GM18870 (cell line): ENCODE data around the gene PHKB.
"Not testable (repeated sequence)": the region's sequence is repeated elsewhere in the genome, so short reads cannot be mapped to it uniquely, and the experiment has no call there.

Experiments used
- ATAC-seq: cut with Tn5 transposase; IDR thresholded peaks from one replicate; pipeline ENCODE4 v1.9.1; 2021; ENCODE audit warnings: moderate library complexity; ENCODE audit not compliant: unreplicated experiment

Gene PHKB

GRCh38 chr16:47554587-47554986, 93.5 kb downstream of the PHKB start:
- ATAC-seq: not testable (repeated sequence)

- no peak for ATAC-seq
Measured at GRCh38 chr16:47561286-47561685, 100.2 kb downstream of the PHKB start.

- no peak for ATAC-seq
Measured at GRCh38 chr16:47562366-47562765, 101.2 kb downstream of the PHKB start.

GRCh38 chr16:47565454-47565853, 104.3 kb downstream of the PHKB start:
- no peak for ATAC-seq

GRCh38 chr16:47567321-47567720, 106.2 kb downstream of the PHKB start:
- ATAC-seq: no peak

- no peak for ATAC-seq
Measured at GRCh38 chr16:47568351-47568750, 107.2 kb downstream of the PHKB start.

- no peak for ATAC-seq
Measured at GRCh38 chr16:47571049-47571448, 109.9 kb downstream of the PHKB start.

- no peak for ATAC-seq
Measured at GRCh38 chr16:47571711-47572110, 110.6 kb downstream of the PHKB start.

GRCh38 chr16:47574091-47575054, 113.2 kb downstream of the PHKB start:
- peak; percentile 71 for ATAC-seq

GRCh38 chr16:47577029-47577428, 115.9 kb downstream of the PHKB start:
- no peak for ATAC-seq

- ATAC-seq: no peak
Measured at GRCh38 chr16:47578033-47578432, 116.9 kb downstream of the PHKB start.

GRCh38 chr16:47578573-47578972, 117.4 kb downstream of the PHKB start:
- no peak for ATAC-seq

GRCh38 chr16:47581114-47581513, 120.0 kb downstream of the PHKB start:
- no peak for ATAC-seq

- no peak for ATAC-seq
Measured at GRCh38 chr16:47584464-47585225, 123.5 kb downstream of the PHKB start.

- ATAC-seq: no peak
Measured at GRCh38 chr16:47586121-47586520, 125.0 kb downstream of the PHKB start.

- ATAC-seq: no peak
Measured at GRCh38 chr16:47590472-47590871, 129.3 kb downstream of the PHKB start.

- no peak for ATAC-seq
Measured at GRCh38 chr16:47592232-47592631, 131.1 kb downstream of the PHKB start.

GRCh38 chr16:47599512-47599911, 138.4 kb downstream of the PHKB start:
- peak; percentile 78 for ATAC-seq

GRCh38 chr16:47600376-47600775, 139.2 kb downstream of the PHKB start:
- ATAC-seq: no peak

- ATAC-seq: no peak
Measured at GRCh38 chr16:47604306-47604705, 143.2 kb downstream of the PHKB start.

- no peak for ATAC-seq
Measured at GRCh38 chr16:47611042-47611441, 149.9 kb downstream of the PHKB start.
